Endothelial cell of umbilical vein (primary cell): ENCODE data around the gene RAC2.

Experiments
- JUN ChIP-seq: IDR thresholded peaks from 2 replicates; pipeline ENCODE4 v1.6.1; 2011; ENCODE audit warnings: borderline replicate concordance, low read depth; ENCODE audit not compliant: insufficient read length, insufficient read depth
- MAX ChIP-seq: IDR thresholded peaks from 2 replicates; pipeline ENCODE4 v1.6.1; 2011; ENCODE audit not compliant: insufficient read depth, insufficient read length
- POLR2A ChIP-seq: IDR thresholded peaks from 2 replicates; pipeline ENCODE4 v1.6.1; 2012; ENCODE audit warnings: low read depth, mild to moderate bottlenecking, control low read depth, low read length
- POLR2AphosphoS5 ChIP-seq: IDR thresholded peaks from 2 replicates; pipeline ENCODE4 v1.6.1; 2012; ENCODE audit warnings: low read depth, mild to moderate bottlenecking, control low read depth, low read length, moderate library complexity; ENCODE audit not compliant: insufficient read depth
- TF ChIP-seq, protein P1 (sequence below), 2 donors: IDR thresholded peaks; 1 replicate in 1 of 2; 2 replicates in 1 of 2; pipeline ENCODE4 v1.5.1; 2011; ENCODE audit warnings: low read length in 2 of 2, mild to moderate bottlenecking in 2 of 2, moderate library complexity in 2 of 2, control low read depth in 1 of 2, inconsistent platforms in 1 of 2, low read depth in 1 of 2; ENCODE audit not compliant: insufficient read depth in 1 of 2; ENCODE audit errors: extremely low read depth in 1 of 2

DNA sequence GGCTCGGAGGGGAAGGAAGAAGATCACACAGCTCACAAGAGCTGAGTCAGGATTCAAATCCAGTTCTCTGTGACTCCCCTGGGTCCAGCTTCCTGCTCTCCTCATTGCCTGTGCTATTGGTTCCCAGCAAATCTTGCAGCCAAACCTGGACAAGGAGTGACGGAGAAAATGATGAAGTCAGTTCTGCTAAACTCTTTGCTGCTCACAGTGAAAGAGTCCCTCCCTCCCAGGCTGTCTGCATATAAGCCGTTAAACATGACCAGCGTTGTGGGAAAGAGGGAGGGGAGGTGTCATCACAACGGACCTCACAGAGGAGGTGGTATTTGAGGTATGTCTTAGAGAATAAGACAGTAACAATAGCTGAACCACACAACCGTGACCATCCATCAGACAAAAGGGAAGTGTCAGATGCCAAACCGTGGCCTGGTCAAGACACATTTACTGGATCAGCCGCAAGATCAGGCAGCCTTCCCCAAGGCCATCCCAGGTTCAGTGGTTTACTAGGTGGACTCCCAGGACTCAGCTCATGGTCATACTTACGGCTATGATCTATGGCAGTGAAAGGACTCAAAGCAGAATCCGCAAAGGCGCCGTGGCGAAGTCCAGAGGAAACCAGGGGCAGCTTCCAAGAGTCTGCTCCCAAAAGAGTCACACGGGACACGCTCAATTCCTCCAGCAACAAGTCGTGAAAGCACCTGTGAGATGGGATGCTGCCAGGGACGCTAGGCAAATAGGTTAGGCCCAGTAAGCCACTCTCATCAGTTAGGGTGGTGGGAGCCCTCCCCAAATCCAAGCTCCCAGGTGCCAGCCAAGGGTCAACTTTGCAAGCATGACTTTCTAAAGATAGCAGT, 35.5 kb upstream of the RAC2 start:
- TF ChIP-seq, protein P1, sequence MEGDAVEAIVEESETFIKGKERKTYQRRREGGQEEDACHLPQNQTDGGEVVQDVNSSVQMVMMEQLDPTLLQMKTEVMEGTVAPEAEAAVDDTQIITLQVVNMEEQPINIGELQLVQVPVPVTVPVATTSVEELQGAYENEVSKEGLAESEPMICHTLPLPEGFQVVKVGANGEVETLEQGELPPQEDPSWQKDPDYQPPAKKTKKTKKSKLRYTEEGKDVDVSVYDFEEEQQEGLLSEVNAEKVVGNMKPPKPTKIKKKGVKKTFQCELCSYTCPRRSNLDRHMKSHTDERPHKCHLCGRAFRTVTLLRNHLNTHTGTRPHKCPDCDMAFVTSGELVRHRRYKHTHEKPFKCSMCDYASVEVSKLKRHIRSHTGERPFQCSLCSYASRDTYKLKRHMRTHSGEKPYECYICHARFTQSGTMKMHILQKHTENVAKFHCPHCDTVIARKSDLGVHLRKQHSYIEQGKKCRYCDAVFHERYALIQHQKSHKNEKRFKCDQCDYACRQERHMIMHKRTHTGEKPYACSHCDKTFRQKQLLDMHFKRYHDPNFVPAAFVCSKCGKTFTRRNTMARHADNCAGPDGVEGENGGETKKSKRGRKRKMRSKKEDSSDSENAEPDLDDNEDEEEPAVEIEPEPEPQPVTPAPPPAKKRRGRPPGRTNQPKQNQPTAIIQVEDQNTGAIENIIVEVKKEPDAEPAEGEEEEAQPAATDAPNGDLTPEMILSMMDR (IDR thresholded peaks at IDR 0.05; ENCODE audit: extremely low read depth in 1 of 2, insufficient read depth in 1 of 2, low read depth in 1 of 2, low read length in 2 of 2) = no peak
- no peak for TF ChIP-seq MAX
- TF ChIP-seq POLR2AphosphoS5 = no peak
- TF ChIP-seq JUN = no peak
- TF ChIP-seq POLR2A = no peak
